ENCODE data around the gene CPED1. TPM values are rescaled to one million over a fixed set of nuclear protein-coding genes. Genes with fewer than 3 reads are reported as not detected.
"Not testable (repeated sequence)": the region's sequence is repeated elsewhere in the genome, so short reads cannot be mapped to it uniquely, and the experiment has no call there.

CPED1 gene
- total RNA-seq, 1 donor from 2014 or later: 48.7 TPM

DNA sequence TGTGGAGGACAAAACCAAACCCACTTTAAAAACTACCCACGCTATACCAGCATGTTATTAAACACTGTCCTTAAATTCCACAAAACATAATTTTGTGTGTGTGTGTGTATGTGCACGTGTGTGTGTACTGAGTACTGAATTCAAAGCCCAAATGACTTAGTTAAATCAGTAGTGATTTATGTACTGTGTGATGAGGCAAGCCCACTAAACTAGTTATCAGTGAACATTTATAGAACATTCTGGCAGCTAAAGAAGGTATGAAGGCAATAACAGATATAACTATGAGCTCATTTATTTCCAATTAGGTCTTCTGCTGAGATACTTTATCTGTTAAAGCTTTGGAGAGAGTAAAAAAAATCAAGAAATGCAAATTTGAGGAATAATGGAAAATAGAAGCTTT is 115.1 kb downstream of the CPED1 start:
- DNase-seq (ENCODE audit: low spot score): no peak
- intact Hi-C loops (cut with DNase I): no loop called here

DNA sequence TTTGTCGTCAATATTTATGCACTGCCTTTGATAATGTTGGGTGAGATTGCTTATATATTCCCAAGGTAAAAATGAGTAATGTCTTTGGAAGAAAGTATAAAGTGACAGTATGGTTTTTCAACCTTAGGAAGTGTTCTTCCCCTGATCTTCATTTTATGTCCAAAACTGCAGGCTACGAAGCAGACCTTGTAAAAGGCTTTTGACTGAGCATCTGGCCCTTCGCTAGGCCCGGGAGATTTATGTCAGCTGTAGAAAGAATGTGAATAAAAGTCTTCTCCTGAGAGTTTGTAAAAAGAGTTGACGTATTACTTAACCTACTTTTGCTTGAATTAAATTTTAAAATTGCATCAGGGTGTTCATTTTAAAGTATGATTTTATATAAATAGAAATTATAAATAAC is 116.8 kb downstream of the CPED1 start:
- intact Hi-C loops (cut with DNase I): loop anchor here (5.0 kb wide), 2 partner anchors 298 to 313 kb away; no protein-coding TSS in a partner anchor
- DNase-seq (ENCODE audit: low spot score): no peak

DNA sequence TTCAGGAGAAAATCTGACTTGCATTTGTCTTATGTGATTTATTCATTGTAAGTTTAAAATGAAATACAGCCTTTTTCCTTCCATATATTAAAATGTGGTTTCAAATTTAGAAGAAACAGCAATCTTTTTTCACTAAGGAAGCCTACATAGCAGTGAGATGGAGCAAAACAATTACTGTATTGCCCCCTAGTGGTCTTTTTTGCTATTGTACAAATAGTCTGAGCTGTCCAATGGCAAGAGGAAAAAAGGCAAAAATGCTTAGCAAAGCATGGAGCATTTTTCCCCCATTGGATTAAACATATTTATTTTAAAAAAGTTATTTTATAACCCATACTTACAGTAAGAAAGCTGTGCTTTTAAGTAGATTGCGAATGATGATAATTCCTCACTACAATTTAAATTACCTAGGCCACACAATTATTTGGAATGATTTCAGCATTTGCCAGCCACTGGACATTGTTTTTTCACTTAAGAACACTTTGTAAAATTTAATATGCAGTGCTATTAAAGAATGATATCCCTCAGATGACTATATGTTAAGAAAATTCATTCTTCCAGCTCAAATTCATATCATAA is 119.5 kb downstream of the CPED1 start:
- intact Hi-C loops (cut with DNase I): loop anchor here (1.0 to 5.0 kb wide), 3 partner anchors 121 to 316 kb away; no protein-coding TSS in a partner anchor
- DNase-seq (ENCODE audit: low spot score): no peak

DNA sequence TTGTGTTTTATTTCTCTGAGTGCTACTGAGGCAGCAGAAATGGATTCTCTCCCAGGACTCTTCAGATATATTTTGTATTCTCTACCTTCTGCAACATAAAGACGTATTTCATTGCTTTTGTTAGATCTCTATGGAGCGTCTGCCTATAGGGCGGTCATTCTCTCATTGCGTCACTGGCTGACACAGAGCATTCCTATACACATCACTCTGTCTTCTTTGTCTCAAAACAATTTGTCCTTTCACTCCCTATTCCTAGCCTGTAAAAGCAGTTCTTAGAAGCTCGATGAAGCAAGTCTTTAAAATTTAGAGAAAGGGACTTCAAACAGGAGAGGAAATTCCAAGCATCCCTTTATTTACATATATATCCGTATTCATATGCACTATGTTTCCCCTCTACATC is 120.6 kb downstream of the CPED1 start:
- no peak for DNase-seq (ENCODE audit: low spot score)
- intact Hi-C loops (cut with DNase I): loop anchor here (5.0 kb wide), 2 partner anchors 302 to 317 kb away; no protein-coding TSS in a partner anchor

DNA sequence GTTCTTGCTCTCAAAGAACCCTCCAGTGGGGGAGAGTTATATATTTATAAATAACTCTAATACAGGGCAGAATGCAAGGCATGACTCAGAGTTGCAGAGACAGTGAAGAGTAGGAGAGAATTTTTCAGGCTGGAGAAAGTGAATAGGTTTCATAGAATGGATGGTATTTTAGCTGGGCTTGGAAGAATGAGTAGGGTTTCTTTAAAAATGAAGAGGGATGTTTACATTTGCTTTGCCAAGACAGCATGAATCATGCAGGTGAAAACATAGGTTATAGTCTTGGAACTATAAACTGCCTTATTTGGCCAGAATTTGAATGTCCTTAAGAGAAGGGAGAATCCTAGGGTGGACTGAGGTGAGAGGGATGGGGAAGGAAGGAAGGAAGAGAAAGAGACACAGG is 124.8 kb downstream of the CPED1 start:
- intact Hi-C loops (cut with DNase I): no loop called here
- DNase-seq (ENCODE audit: low spot score): no peak

DNA sequence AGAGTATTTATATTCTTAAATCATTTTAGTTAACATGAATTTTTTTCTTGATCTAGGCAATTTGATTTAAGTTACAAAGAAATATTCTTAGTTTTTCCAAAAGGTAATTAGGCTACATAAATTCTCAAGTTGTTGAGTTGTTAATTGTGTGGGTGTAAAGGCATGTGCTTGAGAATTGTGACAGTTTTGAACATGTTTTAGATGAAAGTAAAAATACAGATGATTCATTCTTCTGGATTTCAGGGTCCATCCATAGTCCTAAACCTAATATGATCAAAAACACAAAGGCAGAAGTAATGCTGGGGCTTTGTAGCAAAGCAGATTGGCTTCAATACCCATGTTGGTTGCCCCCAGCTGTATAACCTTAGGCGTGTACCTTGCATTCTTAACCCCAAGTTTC is 127.9 kb downstream of the CPED1 start:
- no peak for DNase-seq (ENCODE audit: low spot score)
- intact Hi-C loops (cut with DNase I): no loop called here

DNA sequence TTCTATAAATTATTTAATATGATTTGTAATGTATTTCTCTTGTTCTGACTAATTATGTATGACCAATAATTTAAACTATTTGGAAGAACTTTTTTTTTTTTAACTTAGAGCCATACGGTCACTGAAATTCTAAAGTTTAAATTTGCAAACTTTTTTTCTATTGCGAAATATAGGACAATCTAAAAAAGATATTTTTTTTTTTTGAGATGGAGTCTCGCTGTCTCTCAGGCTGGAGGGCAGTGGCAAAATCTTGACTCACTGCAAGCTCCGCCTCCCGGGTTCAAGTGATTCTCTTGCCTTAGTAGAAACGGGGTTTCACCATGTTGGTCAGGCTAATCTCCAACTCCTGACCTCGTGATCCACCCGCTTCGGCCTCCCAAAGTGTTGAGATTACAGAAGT is 130.5 kb downstream of the CPED1 start:
- no peak for DNase-seq (ENCODE audit: low spot score)

DNA sequence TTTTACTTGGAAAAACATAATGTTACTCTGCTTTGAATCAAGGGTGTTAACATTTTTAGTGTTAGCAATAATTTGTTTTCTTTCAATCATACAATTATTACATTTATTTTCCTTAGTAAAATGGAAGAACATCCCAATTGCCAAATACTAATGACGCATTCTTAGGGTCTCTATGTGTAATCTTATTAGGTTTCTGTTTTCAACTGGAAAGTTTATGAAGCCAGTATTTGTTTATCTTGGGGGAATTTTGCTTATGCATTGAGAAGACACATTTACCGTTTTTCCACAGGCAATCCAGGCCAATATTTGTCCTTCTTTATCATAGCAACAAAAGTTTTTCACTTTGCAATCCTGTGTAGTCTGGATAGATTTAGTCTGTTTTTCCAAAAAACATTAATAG is 134.5 kb downstream of the CPED1 start:
- intact Hi-C loops (cut with DNase I): no loop called here
- DNase-seq (ENCODE audit: low spot score): no peak

More for the DNA sequence above, 130.5 kb downstream of the CPED1 start:
- intact Hi-C loops (cut with DNase I): no loop called here

DNA sequence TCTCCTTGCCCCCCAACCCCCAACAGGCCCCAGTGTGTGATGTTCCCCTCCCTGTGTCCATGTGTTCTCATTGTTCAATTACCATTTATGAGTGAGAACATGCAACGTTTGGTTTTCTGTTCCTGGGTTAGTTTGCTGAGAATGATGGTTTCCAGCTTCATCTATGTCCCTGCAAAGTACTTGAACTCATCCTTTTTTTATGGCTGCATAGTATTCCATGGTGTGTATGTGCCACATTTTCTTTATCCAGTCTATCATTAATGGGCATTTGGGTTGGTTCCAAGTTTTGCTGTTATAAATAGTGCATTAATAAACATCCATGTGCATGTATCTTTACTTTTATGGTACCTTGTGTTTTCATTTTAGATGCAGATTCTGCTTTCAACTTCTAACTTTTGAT is 136.9 kb downstream of the CPED1 start:
- intact Hi-C loops (cut with DNase I); DNase-seq (ENCODE audit: low spot score): not testable (repeated sequence)

DNA sequence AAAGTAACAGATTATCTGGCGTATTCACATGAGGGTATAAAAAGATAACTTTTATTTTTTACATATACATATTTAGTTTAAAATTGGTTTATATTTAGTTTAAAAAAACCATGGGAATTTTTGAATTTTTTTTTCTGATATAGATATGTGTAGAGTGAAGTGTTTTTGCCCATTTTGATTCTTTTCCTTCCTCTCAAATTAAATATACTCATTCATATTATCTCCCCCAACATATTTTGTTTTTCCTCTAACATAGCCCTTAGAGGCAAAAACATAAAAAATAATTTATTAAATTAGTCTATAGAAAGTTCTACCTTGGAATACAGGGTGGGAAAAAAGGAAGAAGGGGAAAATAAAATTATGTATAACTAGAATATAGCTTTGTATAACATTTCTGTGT is 137.7 kb downstream of the CPED1 start:
- DNase-seq (ENCODE audit: low spot score): no peak
- intact Hi-C loops (cut with DNase I): no loop called here

DNA sequence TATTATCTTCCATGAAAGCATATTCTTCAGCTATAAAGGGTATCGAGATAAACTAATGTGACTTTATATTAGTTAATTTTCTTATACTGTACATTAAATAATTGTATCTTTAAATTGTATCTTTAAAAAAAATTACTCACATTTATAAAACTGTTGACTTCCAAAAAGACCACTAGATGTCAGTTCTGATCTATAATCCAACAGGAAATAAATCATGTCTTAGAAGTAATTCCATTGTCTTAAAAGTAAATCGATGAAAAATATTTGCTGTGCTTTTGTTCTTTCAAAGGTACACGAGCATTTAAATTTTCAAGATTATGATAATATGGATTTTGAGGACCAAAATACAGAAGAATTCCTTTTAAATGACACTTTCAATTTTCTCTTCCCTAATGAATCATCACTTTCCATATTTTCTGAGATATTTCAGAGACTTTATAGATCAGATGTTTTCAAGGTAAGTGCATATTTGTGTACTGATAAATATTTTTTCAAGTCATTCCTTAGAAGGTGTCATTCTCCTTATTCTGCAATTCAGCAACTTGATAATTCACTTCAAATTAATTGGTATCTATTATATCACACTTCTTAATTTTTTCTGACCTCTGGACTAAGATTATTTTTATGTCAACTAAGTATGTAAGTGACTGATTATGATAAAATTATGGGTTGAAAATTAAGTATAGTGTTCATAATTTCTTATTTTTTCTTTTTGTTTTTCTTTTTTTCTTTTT is 138.5 kb downstream of the CPED1 start:
- DNase-seq (ENCODE audit: low spot score): no peak
- intact Hi-C loops (cut with DNase I): no loop called here

DNA sequence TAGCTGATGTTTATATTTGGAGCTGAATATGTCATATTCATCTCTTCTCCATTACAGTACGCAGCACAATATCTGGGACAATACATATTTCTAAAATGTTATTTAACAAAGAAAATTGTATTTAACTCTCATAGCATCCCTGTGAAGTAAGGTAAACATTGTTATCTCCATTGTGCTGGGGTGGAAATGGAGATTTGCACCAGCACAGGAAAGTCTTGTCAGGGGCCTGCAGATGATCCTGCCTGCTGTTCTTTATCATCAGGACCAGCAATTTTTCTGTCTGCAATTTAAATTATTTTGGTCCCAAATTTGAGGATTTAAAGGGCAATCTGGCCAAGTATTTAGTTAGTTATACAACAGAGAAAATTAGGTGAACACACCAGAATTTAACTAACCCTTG is 144.4 kb downstream of the CPED1 start:
- DNase-seq (ENCODE audit: low spot score): no peak
- intact Hi-C loops (cut with DNase I): no loop called here

DNA sequence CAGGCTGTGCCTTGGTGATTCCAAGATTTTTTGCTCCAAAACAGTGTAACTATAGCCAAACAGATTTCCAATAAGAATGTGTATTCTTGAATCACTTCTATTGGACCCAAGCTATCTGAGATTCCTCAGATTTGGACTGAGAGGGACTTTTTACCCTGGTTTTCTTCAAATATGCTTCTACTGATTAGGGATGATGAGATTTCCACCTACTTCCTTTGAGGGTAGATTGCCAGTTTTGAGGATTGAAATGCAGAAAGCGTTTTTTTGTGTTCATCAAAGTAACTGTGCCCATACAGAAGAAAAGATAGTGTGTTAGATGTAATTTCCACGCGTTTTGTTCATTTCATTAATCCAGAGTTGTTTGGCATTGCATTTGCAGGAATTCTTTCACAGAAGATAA is 144.9 kb downstream of the CPED1 start:
- no peak for DNase-seq (ENCODE audit: low spot score)
- intact Hi-C loops (cut with DNase I): no loop called here

DNA sequence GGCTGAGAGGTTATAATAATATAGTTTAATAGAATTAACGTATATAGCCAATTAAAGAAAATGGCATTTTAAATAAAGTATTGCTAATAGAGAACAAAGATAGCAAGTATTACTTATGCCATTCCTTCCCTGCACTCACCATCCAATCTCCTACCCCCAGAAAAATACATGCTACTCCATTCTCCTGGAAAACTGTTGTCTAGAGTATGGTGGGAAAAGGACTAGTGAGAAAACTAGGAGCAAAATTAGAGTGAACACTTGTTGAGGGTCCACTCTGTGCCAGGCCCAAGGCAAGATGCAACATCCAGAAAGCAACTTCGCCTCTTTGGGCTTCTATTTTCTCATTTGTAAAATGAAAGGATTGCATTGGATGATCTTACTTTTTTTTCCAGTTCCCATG is 149.1 kb downstream of the CPED1 start:
- intact Hi-C loops (cut with DNase I): no loop called here
- DNase-seq (ENCODE audit: low spot score): no peak

DNA sequence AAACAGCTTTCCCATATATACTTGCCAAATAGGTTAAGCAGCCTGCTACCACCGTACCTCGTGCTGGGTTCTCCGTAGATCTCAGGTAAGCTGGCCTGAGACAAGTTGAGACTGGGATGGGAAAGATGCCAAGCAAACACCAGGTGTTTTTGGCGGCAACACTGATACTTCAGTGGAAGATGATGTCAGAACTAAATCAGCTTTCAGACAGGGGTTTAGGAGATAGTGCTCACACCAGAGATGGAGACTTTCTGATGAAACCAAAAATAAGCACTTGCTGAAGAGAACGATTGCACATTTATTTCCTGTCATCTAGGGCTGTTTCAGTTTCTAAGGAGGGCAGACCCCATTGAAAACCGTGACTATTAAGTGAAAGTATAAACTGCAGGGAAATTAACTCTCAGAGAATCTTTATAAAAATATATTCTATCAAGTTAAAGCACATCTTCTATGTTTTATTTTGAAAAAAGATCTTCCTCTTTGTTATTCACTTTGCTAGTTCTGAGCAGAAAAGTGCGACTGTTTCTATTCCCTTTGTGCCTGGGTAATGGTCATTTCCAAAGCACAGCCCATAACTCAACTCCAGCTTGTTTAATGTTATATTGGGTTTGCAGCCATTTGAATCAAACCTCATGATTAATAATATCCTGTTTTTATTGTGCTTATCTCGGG is 149.9 kb downstream of the CPED1 start:
- no peak for DNase-seq (ENCODE audit: low spot score)
- intact Hi-C loops (cut with DNase I): no loop called here

DNA sequence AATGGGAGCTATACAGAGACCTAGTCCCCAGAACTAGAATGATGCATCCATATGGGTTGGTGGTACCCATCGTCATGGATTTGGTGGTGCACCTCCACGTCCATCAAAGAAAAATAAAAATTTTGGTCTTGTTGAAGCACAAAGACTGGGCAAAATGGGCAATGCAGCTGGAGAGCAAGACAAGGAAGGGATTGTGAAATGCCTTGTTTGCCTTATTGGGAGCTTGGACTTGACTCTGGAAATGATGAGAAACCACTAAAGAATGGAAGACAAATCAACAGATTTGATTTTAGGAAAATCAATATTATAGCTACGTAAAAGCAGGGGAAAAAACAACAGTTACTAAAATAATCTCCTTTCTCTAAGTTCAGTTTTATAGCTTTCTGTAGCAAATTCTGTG is 150.9 kb downstream of the CPED1 start:
- intact Hi-C loops (cut with DNase I): no loop called here
- DNase-seq (ENCODE audit: low spot score): no peak

DNA sequence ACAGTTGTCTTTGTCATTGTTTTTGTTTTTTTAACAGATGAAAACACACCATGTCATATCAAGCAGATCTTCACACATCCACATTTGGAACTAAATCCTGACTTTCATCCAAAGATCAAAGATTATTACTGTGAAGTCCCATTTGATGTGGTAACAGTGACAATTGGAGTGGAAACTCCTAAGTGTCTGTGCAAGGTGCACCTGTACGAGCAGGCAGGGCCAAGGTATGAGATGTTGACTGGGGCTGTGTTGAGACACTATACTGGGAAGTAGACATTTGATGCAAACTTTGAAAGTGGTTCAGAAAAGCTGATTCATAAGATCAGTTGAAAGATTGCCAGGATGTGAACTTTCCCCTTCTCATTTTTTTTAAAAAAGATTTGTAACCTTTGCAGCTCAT is 152.3 kb downstream of the CPED1 start:
- intact Hi-C loops (cut with DNase I): no loop called here
- no peak for DNase-seq (ENCODE audit: low spot score)

DNA sequence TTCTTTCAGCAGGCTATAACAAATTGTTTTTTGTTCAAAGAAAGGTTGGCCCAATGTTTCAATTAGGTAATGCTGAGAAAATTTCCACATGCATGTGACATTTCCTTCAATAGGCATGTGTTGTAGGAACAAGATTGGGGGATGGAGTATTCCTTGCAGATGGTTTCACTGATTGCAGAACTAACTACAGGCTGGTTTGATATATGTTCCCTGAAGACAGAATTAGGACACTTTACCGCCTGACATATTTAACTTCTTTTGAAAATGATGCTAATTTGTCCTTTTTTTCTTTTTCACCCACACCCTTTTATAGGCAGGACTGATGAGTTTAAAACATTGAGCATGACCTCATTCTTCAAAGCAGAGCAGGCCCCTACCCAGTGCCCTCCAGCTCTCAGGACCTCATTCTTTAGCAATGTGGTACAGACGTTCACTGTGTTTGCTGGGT is 163.3 kb downstream of the CPED1 start:
- intact Hi-C loops (cut with DNase I): no loop called here
- no peak for DNase-seq (ENCODE audit: low spot score)

DNA sequence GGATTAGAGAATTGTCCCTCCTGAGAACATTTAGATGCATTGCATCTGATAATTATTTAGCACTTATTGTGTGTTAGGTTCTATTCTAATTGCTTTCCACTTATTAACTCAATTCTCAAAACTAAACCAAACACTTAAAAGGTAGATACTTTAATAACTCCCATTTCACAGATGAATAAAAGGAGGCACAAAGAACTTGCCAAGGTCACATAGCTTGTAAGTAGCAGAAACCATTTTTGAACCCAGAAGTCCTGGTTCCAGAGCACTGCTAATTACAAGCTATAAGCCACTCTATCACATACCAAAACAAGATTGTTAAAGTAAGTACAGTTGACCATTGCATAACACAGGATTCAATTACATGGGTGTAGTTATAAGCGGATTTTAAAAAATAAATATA is 164.9 kb downstream of the CPED1 start:
- intact Hi-C loops (cut with DNase I): no loop called here
- DNase-seq (ENCODE audit: low spot score): no peak

DNA sequence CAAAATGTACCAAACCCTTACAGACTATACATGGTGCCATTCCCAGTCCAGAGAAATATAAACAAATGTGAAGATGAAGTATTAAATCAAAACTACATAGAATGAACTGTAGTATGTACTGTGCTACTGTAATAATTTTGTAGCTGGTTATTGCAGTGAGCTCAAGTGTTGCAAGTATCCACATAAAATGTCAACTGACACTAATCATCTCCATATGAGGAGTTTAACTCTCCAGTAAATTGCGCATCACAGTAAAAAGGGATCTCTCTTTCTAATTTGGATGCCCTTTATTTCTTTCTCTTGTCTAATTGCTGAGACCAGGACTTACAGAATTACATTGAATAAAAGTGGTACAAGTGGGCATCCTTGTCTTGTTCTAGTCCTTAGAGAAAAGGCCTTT is 165.5 kb downstream of the CPED1 start:
- no peak for DNase-seq (ENCODE audit: low spot score)
- intact Hi-C loops (cut with DNase I): no loop called here

DNA sequence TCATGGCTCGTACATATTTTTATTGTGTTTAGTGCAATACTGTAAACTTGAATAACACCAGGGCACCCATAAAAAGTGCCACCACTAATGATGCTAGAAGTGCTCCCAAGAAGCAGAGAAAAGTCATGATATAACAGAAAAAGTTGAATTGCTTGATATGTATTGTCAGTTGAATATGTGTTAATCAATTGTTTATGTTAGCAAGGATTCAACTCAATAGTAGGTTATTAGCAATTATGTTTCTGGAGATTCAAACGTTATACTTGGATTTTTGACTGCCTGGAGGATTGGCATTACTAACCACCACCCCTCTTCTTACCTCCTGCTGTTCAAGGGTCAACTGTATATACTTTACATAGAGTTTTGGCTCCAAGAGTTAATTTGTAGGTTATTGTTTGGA is 168.3 kb downstream of the CPED1 start:
- no peak for DNase-seq (ENCODE audit: low spot score)
- intact Hi-C loops (cut with DNase I): no loop called here
